A549 (cell line): Measurements from ENCODE around the gene NR2E1.

Experiments used
- ESRRA ChIP-seq: fragments of 150-350 bp; IDR thresholded peaks from 2 replicates; pipeline ENCODE4 v1.6.1; 2014; ENCODE audit warnings: mild to moderate bottlenecking, low read length, borderline replicate concordance
- MAZ ChIP-seq: fragments of 150-350 bp; IDR thresholded peaks from 2 replicates; pipeline ENCODE4 v1.6.1; 2014; ENCODE audit warnings: antibody characterized with exemption, low read depth, low read length, borderline replicate concordance
- PHF8 ChIP-seq: fragments of 200-600 bp; sonication (generic); IDR thresholded peaks from 2 replicates; pipeline ENCODE4 v1.6.1; 2016; ENCODE audit warnings: low read depth, mild to moderate bottlenecking, antibody characterized with exemption, moderate library complexity, borderline replicate concordance
- POLR2A ChIP-seq: IDR thresholded peaks from 2 replicates; pipeline ENCODE4 v1.6.1; 2012; ENCODE audit warnings: mild to moderate bottlenecking, low read length
- RAD21 ChIP-seq, 2 experiments: fragments of >200 bp in 1 of 2; sonication (Bioruptor Twin) in 1 of 2; formaldehyde crosslinking in 1 of 2; IDR thresholded peaks in 1 of 2; conservative IDR thresholded peaks in 1 of 2; 2 replicates in 1 of 2; 3 replicates in 1 of 2; pipeline ENCODE4 v1.6.1; 2012 to 2018; ENCODE audit warnings: inconsistent platforms in 1 of 2
- RFX5 ChIP-seq: fragments of 450-650 bp; IDR thresholded peaks from 2 replicates; pipeline ENCODE4 v1.7.1; 2014; ENCODE audit warnings: antibody characterized with exemption, mild to moderate bottlenecking, moderate library complexity
- TF ChIP-seq, protein P1 (sequence below): fragments of >200 bp; sonication (Bioruptor Twin); formaldehyde crosslinking; IDR thresholded peaks from 3 replicates; pipeline ENCODE4 v1.5.1; 2016
- TF ChIP-seq, protein P2 (sequence below): fragments of 150-350 bp; IDR thresholded peaks from 2 replicates; pipeline ENCODE4 v1.6.1; 2014; ENCODE audit warnings: low read depth, mild to moderate bottlenecking, low read length

DNA sequence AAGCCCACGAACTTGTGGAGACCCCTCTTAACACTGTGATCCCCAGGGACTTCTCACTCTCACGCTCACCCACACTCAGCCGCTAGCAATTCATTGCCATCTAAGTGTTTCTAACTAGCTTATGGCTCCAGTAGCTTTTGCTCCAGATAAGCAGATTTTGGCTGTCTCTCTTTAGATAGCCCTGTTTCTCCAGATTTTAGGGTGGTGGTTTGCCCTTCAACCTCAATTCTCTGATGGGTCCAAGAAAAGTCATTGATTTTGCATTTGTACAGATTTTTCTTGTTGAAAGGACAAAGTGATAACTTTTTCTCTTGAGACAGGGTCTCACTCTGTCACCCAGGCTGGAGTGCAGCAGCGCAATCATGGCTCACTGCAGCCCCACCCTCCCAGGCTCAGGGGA lies 41.2 kb downstream of the NR2E1 start:
- TF ChIP-seq, protein P1, sequence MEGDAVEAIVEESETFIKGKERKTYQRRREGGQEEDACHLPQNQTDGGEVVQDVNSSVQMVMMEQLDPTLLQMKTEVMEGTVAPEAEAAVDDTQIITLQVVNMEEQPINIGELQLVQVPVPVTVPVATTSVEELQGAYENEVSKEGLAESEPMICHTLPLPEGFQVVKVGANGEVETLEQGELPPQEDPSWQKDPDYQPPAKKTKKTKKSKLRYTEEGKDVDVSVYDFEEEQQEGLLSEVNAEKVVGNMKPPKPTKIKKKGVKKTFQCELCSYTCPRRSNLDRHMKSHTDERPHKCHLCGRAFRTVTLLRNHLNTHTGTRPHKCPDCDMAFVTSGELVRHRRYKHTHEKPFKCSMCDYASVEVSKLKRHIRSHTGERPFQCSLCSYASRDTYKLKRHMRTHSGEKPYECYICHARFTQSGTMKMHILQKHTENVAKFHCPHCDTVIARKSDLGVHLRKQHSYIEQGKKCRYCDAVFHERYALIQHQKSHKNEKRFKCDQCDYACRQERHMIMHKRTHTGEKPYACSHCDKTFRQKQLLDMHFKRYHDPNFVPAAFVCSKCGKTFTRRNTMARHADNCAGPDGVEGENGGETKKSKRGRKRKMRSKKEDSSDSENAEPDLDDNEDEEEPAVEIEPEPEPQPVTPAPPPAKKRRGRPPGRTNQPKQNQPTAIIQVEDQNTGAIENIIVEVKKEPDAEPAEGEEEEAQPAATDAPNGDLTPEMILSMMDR = no peak
- TF ChIP-seq POLR2A (no peak), PHF8 (no peak), MAZ (no peak), RFX5 (no peak), ESRRA (no peak), RAD21 (conservative IDR thresholded peaks at IDR 0.05 in 1 of 2, IDR thresholded peaks at IDR 0.05 in 1 of 2) (no peak)
- TF ChIP-seq, protein P2, sequence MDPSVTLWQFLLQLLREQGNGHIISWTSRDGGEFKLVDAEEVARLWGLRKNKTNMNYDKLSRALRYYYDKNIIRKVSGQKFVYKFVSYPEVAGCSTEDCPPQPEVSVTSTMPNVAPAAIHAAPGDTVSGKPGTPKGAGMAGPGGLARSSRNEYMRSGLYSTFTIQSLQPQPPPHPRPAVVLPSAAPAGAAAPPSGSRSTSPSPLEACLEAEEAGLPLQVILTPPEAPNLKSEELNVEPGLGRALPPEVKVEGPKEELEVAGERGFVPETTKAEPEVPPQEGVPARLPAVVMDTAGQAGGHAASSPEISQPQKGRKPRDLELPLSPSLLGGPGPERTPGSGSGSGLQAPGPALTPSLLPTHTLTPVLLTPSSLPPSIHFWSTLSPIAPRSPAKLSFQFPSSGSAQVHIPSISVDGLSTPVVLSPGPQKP = no peak
